IPS DF 6.9 (cell line): ENCODE data around the gene USP6NL.

Source experiments
- DNase-seq: peaks from one replicate; pipeline ENCODE4 v3.0.0-alpha.2; 2013; ENCODE audit warnings: low read depth, low spot score
- H3K27ac ChIP-seq: one replicate; pipeline ENCODE4 v1.5.1; 2013; ENCODE audit warnings: low read length, control low read depth
- H3K27me3 ChIP-seq: 2 replicates; pipeline ENCODE4 v1.6.1; 2013; ENCODE audit warnings: mild to moderate bottlenecking, low read length; ENCODE audit not compliant: control insufficient read depth, insufficient read depth
- H3K36me3 ChIP-seq: 2 replicates; pipeline ENCODE4 v1.6.1; 2013; ENCODE audit warnings: low read length; ENCODE audit not compliant: control insufficient read depth, insufficient read depth
- H3K4me1 ChIP-seq: 2 replicates; pipeline ENCODE4 v1.6.1; 2013; ENCODE audit warnings: low read length; ENCODE audit not compliant: control insufficient read depth, insufficient read depth
- H3K4me3 ChIP-seq: 2 replicates; pipeline ENCODE4 v1.5.1; 2013; ENCODE audit warnings: mild to moderate bottlenecking, low read length
- H3K9me3 ChIP-seq: 2 replicates; pipeline ENCODE4 v1.6.1; 2013; ENCODE audit warnings: low read length, inconsistent platforms; ENCODE audit not compliant: control insufficient read depth, insufficient read depth
- WGBS: extraction: QIAGEN DNeasy Blood & Tissue Kit; methylation state at CpG from one replicate; pipeline ENCODE4 v1.1.7; 2013; ENCODE audit warnings: mixed read lengths, missing lambda C conversion rate; ENCODE audit not compliant: insufficient read length, insufficient coverage; 5-methylcytosine and 5-hydroxymethylcytosine counted together

Gene USP6NL

GRCh38 chr10:11429439-11430052 lies 181.9 kb downstream of the USP6NL start:
- DNase-seq, result no peak
- peaks cover 3% of the 10 kb centered on the region for H3K4me1 ChIP-seq
- no peaks in the 10 kb centered on the region for H3K9me3 ChIP-seq
- H3K27me3 ChIP-seq, result no peaks in the 10 kb centered on the region
- H3K36me3 ChIP-seq, result no peaks in the 10 kb centered on the region
- no CpG with 5 or more reads among the region's 8 CpGs for WGBS
- H3K27ac ChIP-seq, result no peak overlapping the region
- no peak overlapping the region for H3K4me3 ChIP-seq

- Histone ChIP-seq H3K27ac (no peak overlapping the region), H3K4me1 (no peaks in the 10 kb centered on the region), H3K4me3 (no peak overlapping the region), H3K27me3 (no peaks in the 10 kb centered on the region), H3K36me3 (no peaks in the 10 kb centered on the region), H3K9me3 (no peaks in the 10 kb centered on the region)
- no peak for DNase-seq
- WGBS, result no CpG with 5 or more reads among the region's 2 CpGs
Observed at GRCh38 chr10:11425676-11426075, 185.8 kb downstream of the USP6NL start.

GRCh38 chr10:11425296-11425610 lies 186.2 kb downstream of the USP6NL start:
- WGBS, result no CpG with 5 or more reads among the region's 3 CpGs
- H3K9me3 ChIP-seq, result no peaks in the 10 kb centered on the region
- no peak overlapping the region for H3K27ac ChIP-seq
- H3K27me3 ChIP-seq, result no peaks in the 10 kb centered on the region
- no peaks in the 10 kb centered on the region for H3K36me3 ChIP-seq
- no peak for DNase-seq
- H3K4me1 ChIP-seq, result no peaks in the 10 kb centered on the region
- H3K4me3 ChIP-seq, result no peak overlapping the region

GRCh38 chr10:11424456-11425295 lies 186.8 kb downstream of the USP6NL start:
- no peak for DNase-seq

GRCh38 chr10:11416974-11417373 lies 194.5 kb downstream of the USP6NL start:
- Histone ChIP-seq H3K4me3 (no peak overlapping the region), H3K36me3 (no peaks in the 10 kb centered on the region), H3K4me1 (no peaks in the 10 kb centered on the region), H3K27me3 (no peaks in the 10 kb centered on the region), H3K27ac (no peak overlapping the region), H3K9me3 (no peaks in the 10 kb centered on the region)
- DNase-seq, result no peak
- no CpG with 5 or more reads among the region's 2 CpGs for WGBS

More at GRCh38 chr10:11424456-11425295, 186.8 kb downstream of the USP6NL start:
- Histone ChIP-seq H3K36me3 (no peaks in the 10 kb centered on the region), H3K9me3 (no peaks in the 10 kb centered on the region), H3K27me3 (no peaks in the 10 kb centered on the region), H3K4me1 (no peaks in the 10 kb centered on the region), H3K27ac (no peak overlapping the region), H3K4me3 (no peak overlapping the region)
- WGBS, result no CpG with 5 or more reads among the region's 11 CpGs

- Histone ChIP-seq H3K27ac (no peak overlapping the region), H3K9me3 (no peaks in the 10 kb centered on the region), H3K36me3 (no peaks in the 10 kb centered on the region), H3K4me1 (no peaks in the 10 kb centered on the region), H3K27me3 (no peaks in the 10 kb centered on the region), H3K4me3 (no peak overlapping the region)
- no CpG with 5 or more reads among the region's 5 CpGs for WGBS
- DNase-seq, result no peak
Observed at GRCh38 chr10:11415095-11415494, 196.4 kb downstream of the USP6NL start.

GRCh38 chr10:11414314-11415038 lies 197.0 kb downstream of the USP6NL start:
- Histone ChIP-seq H3K4me3 (no peak overlapping the region), H3K9me3 (no peaks in the 10 kb centered on the region), H3K4me1 (no peaks in the 10 kb centered on the region), H3K27me3 (no peaks in the 10 kb centered on the region), H3K36me3 (no peaks in the 10 kb centered on the region), H3K27ac (no peak overlapping the region)
- DNase-seq, result no peak
- no CpG with 5 or more reads among the region's 7 CpGs for WGBS

- no peaks in the 10 kb centered on the region for H3K36me3 ChIP-seq
- no peak for DNase-seq
- no peaks in the 10 kb centered on the region for H3K9me3 ChIP-seq
- H3K4me1 ChIP-seq, result no peaks in the 10 kb centered on the region; the same call in 1 of the 2 replicates
- no peak overlapping the region for H3K4me3 ChIP-seq
- no peak overlapping the region for H3K27ac ChIP-seq
- H3K27me3 ChIP-seq, result no peaks in the 10 kb centered on the region; the same call in 1 of the 2 replicates
- no CpG with 5 or more reads among the region's 2 CpGs for WGBS
Observed at GRCh38 chr10:11411926-11412545, 199.4 kb downstream of the USP6NL start.

GRCh38 chr10:11409357-11409756 lies 202.1 kb downstream of the USP6NL start:
- H3K36me3 ChIP-seq, result no peaks in the 10 kb centered on the region
- no peak overlapping the region for H3K4me3 ChIP-seq
- DNase-seq, result no peak
- H3K4me1 ChIP-seq, result no peaks in the 10 kb centered on the region; the same call in 1 of the 2 replicates
- H3K9me3 ChIP-seq, result no peaks in the 10 kb centered on the region
- WGBS, result no CpG with 5 or more reads among the region's 11 CpGs
- no peak overlapping the region for H3K27ac ChIP-seq
- H3K27me3 ChIP-seq, result no peaks in the 10 kb centered on the region; the same call in 1 of the 2 replicates

GRCh38 chr10:11407939-11408338 lies 203.5 kb downstream of the USP6NL start:
- no CpG with 5 or more reads among the region's 2 CpGs for WGBS
- H3K27ac ChIP-seq, result no peak overlapping the region
- no peaks in the 10 kb centered on the region; the same call in 1 of the 2 replicates for H3K4me1 ChIP-seq
- H3K4me3 ChIP-seq, result no peak overlapping the region
- H3K9me3 ChIP-seq, result no peaks in the 10 kb centered on the region
- DNase-seq, result no peak
- H3K27me3 ChIP-seq, result no peaks in the 10 kb centered on the region; the same call in 1 of the 2 replicates
- no peaks in the 10 kb centered on the region for H3K36me3 ChIP-seq
